Ishikawa (cell line): ENCODE results near the gene TLE3.

Experiments
- CEBPB ChIP-seq: IDR thresholded peaks from 2 replicates; pipeline ENCODE4 v1.6.1; 2012
- CREB1 ChIP-seq: IDR thresholded peaks from 2 replicates; pipeline ENCODE4 v1.6.1; 2012; ENCODE audit warnings: low read depth
- EGR1 ChIP-seq: IDR thresholded peaks from 2 replicates; pipeline ENCODE4 v1.6.1; 2012
- EP300 ChIP-seq: IDR thresholded peaks from 2 replicates; pipeline ENCODE4 v1.6.1; 2012; ENCODE audit warnings: borderline replicate concordance
- FOXM1 ChIP-seq: IDR thresholded peaks from 2 replicates; pipeline ENCODE4 v1.6.1; 2012; ENCODE audit warnings: low read depth, borderline replicate concordance
- NFIC ChIP-seq: IDR thresholded peaks from 2 replicates; pipeline ENCODE4 v1.6.1; 2012
- RAD21 ChIP-seq: IDR thresholded peaks from 2 replicates; pipeline ENCODE4 v1.6.1; 2012; ENCODE audit warnings: low read depth
- REST ChIP-seq: IDR thresholded peaks from 2 replicates; pipeline ENCODE4 v1.6.1; 2012; ENCODE audit warnings: low read depth, mild to moderate bottlenecking
- TAF1 ChIP-seq: IDR thresholded peaks from 2 replicates; pipeline ENCODE4 v1.6.1; 2012; ENCODE audit warnings: low read depth, mild to moderate bottlenecking
- TCF12 ChIP-seq: IDR thresholded peaks from 2 replicates; pipeline ENCODE4 v1.6.1; 2012; ENCODE audit warnings: low read depth
- TEAD4 ChIP-seq: IDR thresholded peaks from 2 replicates; pipeline ENCODE4 v1.6.1; 2012
- USF1 ChIP-seq: IDR thresholded peaks from 2 replicates; pipeline ENCODE4 v1.6.1; 2012
- YY1 ChIP-seq: IDR thresholded peaks from 2 replicates; pipeline ENCODE4 v1.6.1; 2012; ENCODE audit warnings: low read depth
- ZBTB7A ChIP-seq: IDR thresholded peaks from 2 replicates; pipeline ENCODE4 v1.6.1; 2012; ENCODE audit warnings: low read depth
- TF ChIP-seq, protein P1 (sequence below): IDR thresholded peaks from 2 replicates; pipeline ENCODE4 v1.6.1; 2012

TLE3 gene

GRCh38 chr15:70020229-70020628, 77.5 kb downstream of the TLE3 start:
- TF ChIP-seq EP300 (no peak), FOXM1 (no peak)

DNA sequence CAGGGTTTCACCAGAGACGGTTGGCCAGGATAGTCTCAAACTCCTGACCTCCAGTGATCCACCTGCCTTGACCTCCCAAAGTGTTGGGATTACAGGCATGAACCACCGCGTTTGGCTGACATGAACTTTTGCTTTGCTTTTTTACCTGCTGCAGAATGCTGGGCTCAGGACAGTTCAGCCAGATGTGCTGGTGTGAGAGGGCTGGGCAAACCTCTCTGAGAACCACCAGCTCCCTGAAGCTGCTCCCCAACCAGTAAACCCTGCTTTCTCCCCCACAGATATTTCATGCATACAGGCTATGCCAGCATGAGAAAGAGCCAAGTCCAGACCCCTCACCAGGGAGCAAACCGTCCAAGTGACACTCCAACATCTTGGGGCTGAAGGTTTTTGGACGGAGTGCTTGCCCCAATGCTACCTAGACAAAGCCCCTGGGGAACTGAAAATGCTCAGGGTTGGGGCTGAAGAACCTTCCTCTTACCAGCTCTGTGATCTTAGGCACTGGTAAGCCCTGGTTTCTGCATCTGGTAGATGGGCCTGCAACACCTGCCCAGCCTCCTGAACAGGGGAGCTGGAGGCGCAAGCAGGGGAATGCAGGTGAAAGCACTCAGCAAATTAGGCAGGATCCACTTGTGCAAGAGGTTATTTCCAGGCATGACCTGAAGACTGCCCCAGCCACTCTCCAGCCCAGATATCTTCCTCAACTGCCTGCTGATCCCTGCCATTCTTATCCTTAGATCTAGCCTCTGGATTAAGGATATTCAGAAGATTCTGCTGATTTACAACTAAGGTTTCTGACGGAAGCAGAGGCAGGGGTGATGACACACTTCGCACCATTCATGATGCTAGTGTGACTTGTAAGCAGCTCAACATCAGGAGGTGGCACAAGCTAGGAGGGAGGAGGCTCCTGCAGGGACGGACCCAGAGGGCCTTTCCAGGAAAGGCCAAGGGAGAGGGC, 78.8 kb downstream of the TLE3 start:
- TF ChIP-seq NFIC (no peak), YY1 (no peak), CREB1 (no peak), TEAD4 (no peak), TAF1 (no peak), CEBPB (no peak), FOXM1 (no peak), EGR1 (no peak), ZBTB7A (no peak), EP300 (no peak), USF1 (no peak)
- TF ChIP-seq, protein P1, sequence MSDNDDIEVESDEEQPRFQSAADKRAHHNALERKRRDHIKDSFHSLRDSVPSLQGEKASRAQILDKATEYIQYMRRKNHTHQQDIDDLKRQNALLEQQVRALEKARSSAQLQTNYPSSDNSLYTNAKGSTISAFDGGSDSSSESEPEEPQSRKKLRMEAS: no peak

- TF ChIP-seq TAF1: no peak
- TF ChIP-seq, protein P1: no peak
- no peak for TF ChIP-seq CEBPB
- no peak for TF ChIP-seq REST
- TF ChIP-seq EGR1: no peak
- TF ChIP-seq EP300: no peak
- TF ChIP-seq ZBTB7A: no peak
- TF ChIP-seq FOXM1: no peak
- no peak for TF ChIP-seq TEAD4
- no peak for TF ChIP-seq RAD21
- no peak for TF ChIP-seq TCF12
- TF ChIP-seq USF1: no peak
- no peak for TF ChIP-seq YY1
- TF ChIP-seq CREB1: no peak
- TF ChIP-seq NFIC: no peak
Observed at GRCh38 chr15:70017801-70018200, 79.9 kb downstream of the TLE3 start.

- TF ChIP-seq REST: no peak
Observed at GRCh38 chr15:70017025-70017424, 80.7 kb downstream of the TLE3 start.

- TF ChIP-seq REST: no peak
- TF ChIP-seq CEBPB: no peak
- TF ChIP-seq TCF12: no peak
- no peak for TF ChIP-seq NFIC
- no peak for TF ChIP-seq ZBTB7A
- no peak for TF ChIP-seq USF1
- no peak for TF ChIP-seq CREB1
- TF ChIP-seq EGR1: no peak
- no peak for TF ChIP-seq TAF1
- TF ChIP-seq TEAD4: no peak
- TF ChIP-seq FOXM1: no peak
- TF ChIP-seq YY1: no peak
- TF ChIP-seq RAD21: no peak
- no peak for TF ChIP-seq EP300
- TF ChIP-seq, protein P1: no peak
Observed at GRCh38 chr15:70016511-70016994, 81.2 kb downstream of the TLE3 start.
